GM12891 (cell line): ENCODE data around the gene HAUS7.

Source experiments
- DNase-seq: peaks from one replicate; pipeline ENCODE4 v3.0.0; 2011; ENCODE audit warnings: low spot score; ENCODE audit not compliant: insufficient read length
- FAIRE-seq: peaks from 2 replicates; lab custom pipeline; 2011; peaks lifted over from hg19 to GRCh38; lab: Jason Lieb, UNC
- PAX5 ChIP-seq: IDR thresholded peaks from 2 replicates; pipeline ENCODE4 v1.6.1; 2011; ENCODE audit warnings: low read length, moderate library complexity, mild to moderate bottlenecking; ENCODE audit not compliant: insufficient read depth, severe bottlenecking
- POLR2A ChIP-seq: IDR thresholded peaks from 2 replicates; pipeline ENCODE4 v1.6.1; 2011; ENCODE audit warnings: low read depth, low read length, control low read depth
- POLR2AphosphoS5 ChIP-seq: IDR thresholded peaks from 2 replicates; pipeline ENCODE4 v1.6.1; 2011; ENCODE audit warnings: low read depth, low read length, control low read depth
- POU2F2 ChIP-seq: IDR thresholded peaks from 2 replicates; pipeline ENCODE4 v1.6.1; 2011; ENCODE audit warnings: low read depth, mild to moderate bottlenecking, control low read depth, low read length, moderate library complexity
- SPI1 ChIP-seq: IDR thresholded peaks from 2 replicates; pipeline ENCODE4 v1.6.1; 2011; ENCODE audit warnings: low read depth, low read length, control low read depth
- TAF1 ChIP-seq: IDR thresholded peaks from 2 replicates; pipeline ENCODE4 v1.6.1; 2011; ENCODE audit warnings: low read depth, low read length, control low read depth

Gene HAUS7

DNA sequence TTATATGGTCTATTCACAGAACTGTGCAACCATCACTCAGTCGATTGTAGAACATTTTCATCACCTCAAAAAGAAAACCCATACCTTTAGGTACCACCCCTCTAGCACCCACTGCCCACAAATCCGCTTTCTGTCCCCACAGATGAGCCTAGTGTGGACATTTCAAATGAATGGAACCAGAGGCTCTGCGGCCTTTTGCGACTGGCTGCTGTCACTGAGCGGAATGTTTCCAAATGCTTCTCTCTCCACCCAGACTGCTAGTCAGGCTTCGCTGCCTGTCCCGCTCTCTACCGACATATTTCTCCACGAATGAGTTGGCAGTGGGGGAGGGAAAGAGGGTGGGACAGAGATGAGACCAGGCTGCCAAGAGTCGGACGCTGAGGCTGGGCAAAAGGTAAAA, 22.7 kb upstream of the HAUS7 start:
- FAIRE-seq (no peak), DNase-seq (no peak)
- TF ChIP-seq TAF1 (no peak), POU2F2 (no peak), POLR2A (no peak), PAX5 (no peak), POLR2AphosphoS5 (no peak), SPI1 (no peak)

DNA sequence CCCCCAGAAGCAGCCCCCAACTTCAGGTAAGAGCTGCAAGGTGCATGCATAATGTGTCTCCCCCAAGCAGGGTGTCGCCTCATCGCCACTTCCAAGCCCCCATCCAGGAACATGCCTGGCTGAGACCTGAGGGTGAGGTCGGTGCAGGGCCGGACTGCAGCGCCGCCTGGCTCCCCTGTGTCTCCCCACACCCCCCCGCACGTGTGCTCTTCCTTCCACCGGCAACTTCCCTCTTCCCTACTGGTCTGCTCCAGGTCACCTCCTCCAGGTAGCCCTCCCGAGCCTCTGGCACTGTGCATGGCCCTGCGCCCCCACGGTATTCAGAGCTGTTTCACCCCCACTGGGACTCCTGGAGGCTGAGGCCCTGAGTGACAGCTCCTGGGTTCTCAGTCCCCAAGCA, 22.2 kb upstream of the HAUS7 start:
- TF ChIP-seq POLR2AphosphoS5 (no peak), SPI1 (no peak), PAX5 (no peak), POLR2A (no peak), POU2F2 (no peak), TAF1 (no peak)
- no peak for DNase-seq
- FAIRE-seq, result no peak

DNA sequence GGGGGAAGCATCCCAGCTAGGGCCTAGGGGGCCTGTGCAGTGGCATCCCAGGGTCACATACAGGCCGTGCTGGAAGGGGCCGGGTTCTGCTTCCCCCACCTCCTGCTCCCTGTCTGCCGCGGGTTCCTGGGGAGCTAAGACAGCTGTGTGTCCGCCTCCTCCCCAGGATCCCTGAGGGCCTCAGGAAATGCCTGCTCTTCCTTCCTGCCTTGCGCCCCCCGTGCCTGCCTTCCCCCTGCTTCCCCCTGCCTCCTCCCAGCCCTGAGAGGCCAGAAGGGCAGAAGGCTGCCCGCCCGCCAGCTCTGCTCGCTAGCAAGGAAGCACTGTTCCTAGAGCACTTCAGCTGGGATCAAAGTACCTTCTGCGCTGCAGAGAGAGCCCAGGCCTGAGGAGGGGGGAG, 21.5 kb upstream of the HAUS7 start:
- TF ChIP-seq POU2F2, result no peak
- TF ChIP-seq POLR2AphosphoS5, result no peak
- no peak for TF ChIP-seq SPI1
- TF ChIP-seq PAX5, result no peak
- TF ChIP-seq POLR2A, result no peak
- no peak for TF ChIP-seq TAF1
- no peak for FAIRE-seq
- no peak for DNase-seq

DNA sequence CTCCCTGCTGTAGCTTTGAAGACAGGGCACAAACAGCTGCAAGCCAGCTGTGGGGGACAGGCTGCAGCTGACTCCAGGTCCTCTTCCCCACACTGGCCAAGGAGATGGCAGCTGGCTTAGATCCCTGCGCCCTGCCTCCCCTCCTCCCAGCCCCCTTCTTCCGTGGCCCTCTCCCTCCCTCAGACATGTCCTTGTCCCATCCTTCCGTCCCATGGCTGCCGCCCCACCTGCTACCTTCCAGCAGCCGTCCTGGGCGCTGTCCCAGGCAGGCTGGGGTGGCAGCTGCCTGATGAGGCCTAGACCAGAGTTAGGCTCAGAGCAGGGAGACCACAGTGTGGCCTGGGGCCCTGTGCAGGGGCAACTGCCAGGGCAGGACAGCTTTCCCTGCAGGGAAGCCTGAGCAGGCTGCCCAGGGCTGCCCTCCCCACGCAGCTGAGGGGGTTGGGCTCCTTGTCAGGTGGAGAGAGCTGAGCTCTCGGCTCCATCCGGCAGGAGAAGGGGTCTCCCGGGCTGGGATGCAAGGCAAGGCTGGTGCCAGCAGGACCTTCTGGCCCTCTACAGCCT, 21.1 kb upstream of the HAUS7 start:
- no peak for FAIRE-seq
- TF ChIP-seq POU2F2, result no peak
- TF ChIP-seq POLR2A, result no peak
- no peak for TF ChIP-seq PAX5
- no peak for TF ChIP-seq SPI1
- no peak for TF ChIP-seq TAF1
- no peak for TF ChIP-seq POLR2AphosphoS5
- DNase-seq, result no peak

DNA sequence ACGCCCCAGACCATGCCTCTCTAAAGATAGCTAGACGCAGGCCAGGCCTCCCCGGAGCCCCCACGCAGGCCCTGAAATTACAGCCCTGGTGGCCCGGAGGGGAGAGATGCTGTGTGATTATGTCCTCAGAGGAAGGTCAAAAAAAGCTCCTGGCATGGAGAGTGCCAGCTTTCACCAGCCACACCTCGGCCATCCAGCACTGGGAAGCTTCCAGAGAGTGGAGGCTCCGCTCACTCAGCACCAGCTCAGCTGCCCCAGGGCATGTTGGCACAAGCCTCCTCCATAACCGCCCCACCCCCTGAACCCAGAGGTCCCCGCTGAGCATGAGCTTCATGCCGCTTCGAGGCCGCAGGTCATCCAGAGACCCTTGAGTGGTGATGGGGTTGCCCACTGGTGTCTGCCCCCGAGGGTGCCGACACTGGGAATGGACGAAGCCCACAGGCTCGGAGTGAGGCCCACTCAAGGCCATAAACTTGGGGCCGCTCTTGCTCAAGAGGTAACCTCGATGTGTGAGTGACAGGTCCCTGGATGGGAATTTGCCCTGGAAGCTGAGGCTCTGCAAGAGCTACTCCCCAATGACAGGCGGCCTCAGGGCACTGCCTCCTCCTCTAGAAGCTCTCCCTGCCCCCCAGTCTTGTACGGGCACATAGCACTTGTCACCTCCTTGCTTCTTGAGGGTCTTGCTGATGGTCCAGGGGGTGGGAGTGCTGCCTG, 20.0 kb upstream of the HAUS7 start:
- TF ChIP-seq POLR2A (no peak), PAX5 (no peak), TAF1 (no peak)
- DNase-seq (no peak), FAIRE-seq (no peak)

DNA sequence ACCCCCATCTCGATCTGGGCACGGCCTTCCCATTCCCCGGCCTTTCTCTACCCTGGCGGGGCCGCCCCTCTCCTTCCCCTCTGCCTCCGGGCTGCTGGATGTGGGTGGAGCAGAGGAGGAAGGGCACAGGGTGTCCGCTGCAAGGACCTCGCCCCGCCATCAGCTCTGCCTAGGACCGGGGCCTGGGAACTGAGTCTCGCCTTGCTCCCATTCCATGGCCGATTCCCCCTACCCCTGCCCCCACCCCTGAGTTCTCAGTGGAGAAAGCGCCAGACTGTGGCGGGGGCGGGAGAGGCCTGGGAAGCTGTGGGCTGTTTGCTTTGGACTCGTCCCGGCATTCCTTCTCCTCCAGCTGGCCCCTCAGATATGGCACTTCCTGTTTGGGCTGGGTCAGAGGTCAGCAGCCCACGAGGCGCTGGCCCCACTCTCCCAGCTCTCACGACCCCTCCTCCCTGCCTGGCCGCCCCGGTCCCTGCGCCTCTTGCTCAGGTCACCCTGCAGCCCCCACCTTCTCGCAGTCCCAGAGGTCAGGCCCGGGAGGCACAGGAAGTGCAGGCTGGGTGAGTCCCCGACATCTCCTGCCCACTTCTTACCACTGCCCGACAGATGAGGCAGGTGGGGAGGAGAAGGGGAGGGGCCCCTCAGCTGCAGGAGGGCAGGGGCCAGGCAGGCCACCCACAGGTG, 18.0 kb upstream of the HAUS7 start:
- DNase-seq (no peak), FAIRE-seq (no peak)
- no peak for TF ChIP-seq PAX5
- no peak for TF ChIP-seq POLR2AphosphoS5
- TF ChIP-seq SPI1, result no peak
- TF ChIP-seq POLR2A, result no peak
- TF ChIP-seq POU2F2, result no peak
- TF ChIP-seq TAF1, result no peak

DNA sequence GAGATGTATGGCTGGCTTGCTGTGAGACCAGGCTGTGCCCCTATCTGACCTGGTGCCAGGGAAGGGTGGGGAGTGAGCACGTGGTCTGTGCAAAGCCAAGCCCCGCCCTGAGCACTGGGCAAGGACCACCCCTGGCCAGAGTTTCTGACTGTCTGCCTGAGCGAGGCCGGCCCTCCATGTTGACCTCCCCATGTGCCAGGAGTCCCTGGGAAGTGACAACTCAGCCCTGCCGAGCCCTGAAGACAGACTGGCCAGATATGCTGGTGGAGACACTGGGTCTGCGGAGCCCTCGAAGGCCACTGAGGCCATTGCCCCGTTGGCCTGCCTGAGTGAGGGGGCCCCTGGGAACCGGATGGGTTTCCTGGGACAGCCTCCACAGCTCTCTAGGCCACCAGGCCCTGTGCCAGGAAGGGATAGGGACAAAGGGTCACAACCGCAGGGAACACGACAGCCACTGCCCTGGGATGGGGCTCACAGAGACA, 17.3 kb upstream of the HAUS7 start:
- FAIRE-seq (no peak), DNase-seq (no peak)
- TF ChIP-seq POLR2AphosphoS5 (no peak), POLR2A (no peak), POU2F2 (no peak), TAF1 (no peak), PAX5 (no peak), SPI1 (no peak)

DNA sequence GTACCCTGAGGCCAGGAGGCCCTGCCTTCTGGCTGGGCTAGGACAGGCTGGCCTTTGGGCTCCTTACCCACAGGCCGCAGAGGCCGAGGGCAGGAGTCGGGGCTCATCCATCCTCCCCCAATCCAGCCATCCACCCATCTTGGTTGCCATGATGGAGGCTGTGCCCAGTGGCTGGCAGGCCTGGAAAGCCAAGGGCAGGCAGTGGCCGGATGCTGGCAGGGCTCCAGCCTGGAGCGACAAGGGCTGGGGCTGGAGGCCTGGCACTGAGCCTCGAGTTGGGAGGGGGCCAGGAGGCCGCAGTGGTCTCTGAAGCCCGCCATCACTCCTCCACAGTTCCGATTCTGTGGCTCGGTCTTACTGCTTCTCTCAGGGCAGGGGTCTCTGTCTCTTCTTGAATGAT, 15.8 kb upstream of the HAUS7 start:
- TF ChIP-seq SPI1 (no peak), POU2F2 (no peak), TAF1 (no peak), POLR2AphosphoS5 (no peak), POLR2A (no peak), PAX5 (no peak)
- FAIRE-seq (no peak), DNase-seq (no peak)

DNA sequence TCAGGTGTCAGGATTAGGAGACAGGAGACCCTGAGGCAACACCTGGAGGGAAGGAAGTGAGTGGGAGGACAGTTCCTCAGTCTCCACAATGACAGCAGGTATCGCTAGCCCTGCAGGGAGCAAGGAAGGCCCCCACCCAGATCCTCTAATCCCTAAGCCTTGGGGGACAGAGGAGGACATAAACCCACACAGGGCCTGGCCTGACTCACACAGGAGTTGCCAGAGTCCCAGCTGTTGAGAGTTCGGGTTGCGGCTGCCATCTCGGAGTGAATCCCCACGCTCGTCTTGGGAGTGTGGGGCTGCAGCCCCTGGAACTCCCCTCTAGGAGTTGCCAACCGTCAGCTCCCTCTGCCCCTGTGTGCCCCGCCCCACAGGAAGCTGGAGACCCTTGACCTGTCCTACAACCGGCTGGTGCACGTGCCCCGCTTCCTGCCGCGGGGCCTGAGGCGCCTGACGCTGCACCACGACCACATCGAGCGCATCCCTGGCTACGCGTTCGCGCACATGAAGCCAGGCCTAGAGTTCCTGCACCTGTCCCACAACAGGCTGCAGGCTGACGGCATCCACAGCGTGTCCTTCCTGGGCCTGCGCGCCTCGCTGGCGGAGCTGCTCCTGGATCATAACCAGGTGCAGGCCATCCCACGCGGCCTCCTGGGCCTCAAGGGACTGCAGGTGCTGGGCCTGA, 15.2 kb upstream of the HAUS7 start:
- TF ChIP-seq POU2F2 (no peak), PAX5 (no peak), SPI1 (no peak), POLR2AphosphoS5 (no peak), POLR2A (no peak), TAF1 (no peak)
- DNase-seq (no peak), FAIRE-seq (no peak)
